Astrocyte (in vitro differentiated cells and primary cell): ENCODE data around the gene LRPAP1. TPM values are rescaled to one million over a fixed set of nuclear protein-coding genes. Genes with fewer than 3 reads are reported as not detected.

ENCODE experiments used
- DNase-seq: peaks from one replicate; pipeline ENCODE4 v3.0.0-alpha.2; 2010; ENCODE audit warnings: low read depth
- FAIRE-seq: peaks from 2 replicates; lab custom pipeline; 2011; peaks lifted over from hg19 to GRCh38; lab: Jason Lieb, UNC
- H2AFZ ChIP-seq: 2 replicates; pipeline ENCODE4 v1.6.0; 2012; ENCODE audit warnings: low read depth, low read length, inconsistent platforms
- H3K27ac ChIP-seq: 2 replicates; pipeline ENCODE4 v1.5.1; 2011; ENCODE audit warnings: low read depth, low read length, inconsistent platforms
- H3K27me3 ChIP-seq: 2 replicates; pipeline ENCODE4 v1.6.0; 2011; ENCODE audit warnings: low read length, inconsistent platforms; ENCODE audit not compliant: insufficient read depth
- H3K36me3 ChIP-seq: 2 replicates; pipeline ENCODE4 v1.5.1; 2011; ENCODE audit warnings: low read length, inconsistent platforms; ENCODE audit not compliant: insufficient read depth
- H3K4me1 ChIP-seq: 2 replicates; pipeline ENCODE4 v1.5.1; 2011; ENCODE audit warnings: low read length, inconsistent platforms; ENCODE audit not compliant: insufficient read depth
- H3K4me2 ChIP-seq: 2 replicates; pipeline ENCODE4 v1.6.0; 2012; ENCODE audit warnings: low read length, inconsistent platforms
- H3K4me3 ChIP-seq: 2 replicates; pipeline ENCODE4 v1.5.1; 2011; ENCODE audit warnings: low read depth, mild to moderate bottlenecking, low read length, inconsistent platforms; ENCODE audit not compliant: insufficient read depth
- H3K79me2 ChIP-seq: 2 replicates; pipeline ENCODE4 v1.6.0; 2012; ENCODE audit warnings: mild to moderate bottlenecking, low read length, inconsistent platforms; ENCODE audit not compliant: insufficient read depth
- H3K9ac ChIP-seq: 2 replicates; pipeline ENCODE4 v1.6.0; 2012; ENCODE audit warnings: mild to moderate bottlenecking, low read length, inconsistent platforms
- H3K9me3 ChIP-seq: 2 replicates; pipeline ENCODE4 v1.5.1; 2012; ENCODE audit warnings: low read depth, mild to moderate bottlenecking, low read length, inconsistent platforms; ENCODE audit not compliant: insufficient read depth
- H4K20me1 ChIP-seq: 2 replicates; pipeline ENCODE4 v1.6.0; 2012; ENCODE audit warnings: low read length, inconsistent platforms; ENCODE audit not compliant: insufficient read depth
- H3K27ac Mint-ChIP-seq: one replicate; pipeline ENCODE4 v1.8.0; 2021; ENCODE audit warnings: mild to moderate bottlenecking, mixed read lengths; ENCODE audit not compliant: unreplicated experiment
- H3K27me3 Mint-ChIP-seq: one replicate; pipeline ENCODE4 v1.8.0; 2021; ENCODE audit warnings: low read depth, mixed read lengths; ENCODE audit not compliant: unreplicated experiment
- H3K36me3 Mint-ChIP-seq: one replicate; pipeline ENCODE4 v1.8.0; 2021; ENCODE audit warnings: low read depth, mixed read lengths; ENCODE audit not compliant: unreplicated experiment
- H3K4me1 Mint-ChIP-seq: one replicate; pipeline ENCODE4 v1.8.0; 2021; ENCODE audit warnings: low read depth, mixed read lengths; ENCODE audit not compliant: unreplicated experiment
- H3K4me3 Mint-ChIP-seq: one replicate; pipeline ENCODE4 v1.8.0; 2021; ENCODE audit warnings: mild to moderate bottlenecking, moderate library complexity, mixed read lengths; ENCODE audit not compliant: unreplicated experiment
- H3K9me3 Mint-ChIP-seq: one replicate; pipeline ENCODE4 v1.8.0; 2021; ENCODE audit warnings: mild to moderate bottlenecking, mixed read lengths; ENCODE audit not compliant: unreplicated experiment
- CTCF ChIP-seq: IDR thresholded peaks from 2 replicates; pipeline ENCODE4 v1.5.1; 2011; ENCODE audit warnings: low read depth, mild to moderate bottlenecking, inconsistent platforms, low read length, moderate library complexity; ENCODE audit not compliant: insufficient read depth
- EZH2 ChIP-seq: IDR thresholded peaks from 2 replicates; pipeline ENCODE4 v1.6.1; 2012; ENCODE audit warnings: mild to moderate bottlenecking, low read length, inconsistent platforms; ENCODE audit not compliant: insufficient read depth
- total RNA-seq: library from RNA; stranded (reverse); gene quantifications from 2 replicates; pipeline ENCODE4 v1.2.1, GENCODE V29; 2021

Gene LRPAP1
- total RNA-seq, 1 donor from 2014 or later, result 191 TPM

- H3K36me3 ChIP-seq, result peaks cover 12% of the 10 kb centered on the region
- H3K27ac ChIP-seq, result no peak overlapping the region
- peaks cover 40% of the 10 kb centered on the region for H4K20me1 ChIP-seq
- H3K27me3 Mint-ChIP-seq, result no peaks in the 10 kb centered on the region
- H3K9ac ChIP-seq, result no peak overlapping the region
- no peak overlapping the region for H3K4me2 ChIP-seq
- H2AFZ ChIP-seq, result no peak overlapping the region
- no peaks in the 10 kb centered on the region for H3K9me3 ChIP-seq
- peaks cover 33% of the 10 kb centered on the region for H3K36me3 Mint-ChIP-seq
- H3K4me3 Mint-ChIP-seq, result no peak overlapping the region
- H3K27me3 ChIP-seq, result no peaks in the 10 kb centered on the region
- DNase-seq, result no peak
- TF ChIP-seq CTCF (no peak), EZH2 (no peak)
- H3K4me3 ChIP-seq, result no peak overlapping the region
- no peaks in the 10 kb centered on the region for H3K4me1 Mint-ChIP-seq
- H3K4me1 ChIP-seq, result no peaks in the 10 kb centered on the region
- FAIRE-seq, result no peak
- H3K9me3 Mint-ChIP-seq, result no peaks in the 10 kb centered on the region
- H3K79me2 ChIP-seq, result peaks cover 5% of the 10 kb centered on the region
- no peak overlapping the region for H3K27ac Mint-ChIP-seq
Observed at GRCh38 chr4:3510481-3510880, 21.7 kb downstream of the LRPAP1 start.

GRCh38 chr4:3508542-3508941, 23.7 kb downstream of the LRPAP1 start:
- no peaks in the 10 kb centered on the region for H3K4me1 ChIP-seq
- H3K36me3 ChIP-seq, result peaks cover 9% of the 10 kb centered on the region
- DNase-seq, result no peak
- no peaks in the 10 kb centered on the region for H3K4me1 Mint-ChIP-seq
- no peak overlapping the region for H3K9ac ChIP-seq
- H3K4me2 ChIP-seq, result no peak overlapping the region
- peaks cover 54% of the 10 kb centered on the region for H4K20me1 ChIP-seq
- H3K27me3 ChIP-seq, result no peaks in the 10 kb centered on the region
- no peak overlapping the region for H2AFZ ChIP-seq
- no peak overlapping the region for H3K4me3 Mint-ChIP-seq
- no peak overlapping the region for H3K27ac ChIP-seq
- H3K36me3 Mint-ChIP-seq, result peaks cover 28% of the 10 kb centered on the region
- H3K9me3 Mint-ChIP-seq, result no peaks in the 10 kb centered on the region
- TF ChIP-seq EZH2, result no peak
- no peak for TF ChIP-seq CTCF
- H3K4me3 ChIP-seq, result no peak overlapping the region
- H3K27ac Mint-ChIP-seq, result no peak overlapping the region
- no peaks in the 10 kb centered on the region for H3K27me3 Mint-ChIP-seq
- peaks cover 12% of the 10 kb centered on the region for H3K79me2 ChIP-seq
- no peaks in the 10 kb centered on the region for H3K9me3 ChIP-seq
- no peak for FAIRE-seq

GRCh38 chr4:3505231-3505630, 27.0 kb downstream of the LRPAP1 start:
- FAIRE-seq, result no peak
- TF ChIP-seq EZH2, result no peak
- TF ChIP-seq CTCF, result no peak

More at GRCh38 chr4:3505231-3505630, 27.0 kb downstream of the LRPAP1 start:
- H3K9me3 ChIP-seq, result no peaks in the 10 kb centered on the region
- H3K27me3 ChIP-seq, result no peaks in the 10 kb centered on the region
- H3K27ac ChIP-seq, result no peak overlapping the region
- no peaks in the 10 kb centered on the region for H3K4me1 ChIP-seq
- H3K4me3 ChIP-seq, result no peak overlapping the region
- no peak overlapping the region for H3K4me2 ChIP-seq
- H3K4me3 Mint-ChIP-seq, result no peak overlapping the region
- no peak for DNase-seq
- no peak overlapping the region for H3K27ac Mint-ChIP-seq
- peaks cover 9% of the 10 kb centered on the region for H3K36me3 ChIP-seq
- H3K36me3 Mint-ChIP-seq, result peaks cover 15% of the 10 kb centered on the region
- peaks cover 63% of the 10 kb centered on the region for H4K20me1 ChIP-seq
- H3K9ac ChIP-seq, result no peak overlapping the region
- H3K79me2 ChIP-seq, result peaks cover 25% of the 10 kb centered on the region
- no peak overlapping the region for H2AFZ ChIP-seq
- no peaks in the 10 kb centered on the region for H3K9me3 Mint-ChIP-seq
- no peaks in the 10 kb centered on the region for H3K27me3 Mint-ChIP-seq
- no peaks in the 10 kb centered on the region for H3K4me1 Mint-ChIP-seq
